Thyroid gland (tissue), 4 donors: ENCODE data around the gene IGDCC3.

Source experiments
- CTCF ChIP-seq, 6 experiments: fragments of 200-600 bp in 3 of 6; fragments of 450-650 bp in 3 of 6; sonication (generic) in 3 of 6; IDR thresholded peaks; one replicate each; pipeline ENCODE4 v1.5.1; 2016 to 2019; ENCODE audit warnings: antibody characterized with exemption in 6 of 6, mild to moderate bottlenecking in 2 of 6, inconsistent platforms in 1 of 6, moderate library complexity in 1 of 6
- POLR2A ChIP-seq, 2 donors: fragments of 450-650 bp; IDR thresholded peaks; one replicate each; pipeline ENCODE4 v1.6.1; 2017; ENCODE audit warnings: antibody characterized with exemption in 2 of 2, mild to moderate bottlenecking in 2 of 2, moderate library complexity in 1 of 2

GRCh38 chr15:65410972-65411371, 33.2 kb upstream of the IGDCC3 start:
- TF ChIP-seq POLR2A (IDR thresholded peaks at IDR 0.05) = no peak
- TF ChIP-seq CTCF (IDR thresholded peaks at IDR 0.05) = no peak
